HG02870 (cell line): Measurements from ENCODE around the gene MACROD2.
"Not testable (repeated sequence)": the region's sequence is repeated elsewhere in the genome, so short reads cannot be mapped to it uniquely, and the experiment has no call there.

Experiments
- ATAC-seq: cut with Tn5 transposase; IDR thresholded peaks from one replicate; pipeline ENCODE4 v1.9.1; 2021; ENCODE audit warnings: mild to moderate bottlenecking, moderate library complexity; ENCODE audit not compliant: unreplicated experiment

MACROD2 gene

DNA sequence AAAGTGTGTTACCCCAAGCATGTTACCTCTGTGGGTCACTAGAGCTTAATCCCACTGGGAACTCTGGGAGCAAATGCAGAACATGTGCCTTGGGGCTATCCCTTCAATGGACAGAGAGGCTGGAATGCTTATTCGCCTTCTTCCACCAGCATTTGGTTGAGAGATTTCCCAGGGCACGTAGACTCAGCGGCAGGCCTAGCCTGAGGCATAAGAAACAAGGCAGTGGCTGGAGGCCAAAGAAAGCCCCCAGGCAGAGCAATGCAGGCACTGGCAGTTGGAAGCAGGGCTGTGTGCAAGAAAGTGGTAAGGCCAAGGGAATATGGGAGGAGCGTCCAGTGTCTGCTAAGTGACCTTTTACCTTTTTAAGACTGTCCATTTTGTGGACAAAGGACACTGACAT, 456.1 kb downstream of the MACROD2 start:
- ATAC-seq = no peak

DNA sequence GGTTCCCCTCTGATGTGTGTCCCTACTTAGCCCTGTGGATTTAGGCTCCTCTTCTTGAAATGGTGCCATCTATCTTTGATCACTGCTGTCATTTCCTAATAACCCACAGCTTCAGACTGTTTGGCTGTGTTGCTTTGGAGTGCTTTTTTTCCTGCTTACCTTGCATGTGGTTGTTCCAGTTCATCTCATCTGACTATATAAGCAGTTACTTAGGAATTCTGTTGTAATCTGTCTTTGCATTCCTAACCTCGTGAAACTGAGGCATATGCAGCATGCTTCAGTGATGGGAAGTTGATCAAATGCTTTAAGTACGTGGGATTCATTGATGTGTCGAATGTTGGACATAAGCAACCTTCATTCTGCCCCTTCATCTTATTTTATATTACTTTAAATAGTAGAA, 457.9 kb downstream of the MACROD2 start:
- no peak for ATAC-seq

- no peak for ATAC-seq
These were observed 459.0 kb downstream of the MACROD2 start for GRCh38 chr20:14454296-14454695.

GRCh38 chr20:14467104-14467827, 471.9 kb downstream of the MACROD2 start:
- not testable (repeated sequence) for ATAC-seq

GRCh38 chr20:14470231-14470899, 475.0 kb downstream of the MACROD2 start:
- no peak for ATAC-seq

GRCh38 chr20:14470977-14471661, 475.8 kb downstream of the MACROD2 start:
- no peak for ATAC-seq

- ATAC-seq = no peak
These were observed 481.8 kb downstream of the MACROD2 start for GRCh38 chr20:14477125-14477524.

GRCh38 chr20:14478126-14478525, 482.8 kb downstream of the MACROD2 start:
- no peak for ATAC-seq

DNA sequence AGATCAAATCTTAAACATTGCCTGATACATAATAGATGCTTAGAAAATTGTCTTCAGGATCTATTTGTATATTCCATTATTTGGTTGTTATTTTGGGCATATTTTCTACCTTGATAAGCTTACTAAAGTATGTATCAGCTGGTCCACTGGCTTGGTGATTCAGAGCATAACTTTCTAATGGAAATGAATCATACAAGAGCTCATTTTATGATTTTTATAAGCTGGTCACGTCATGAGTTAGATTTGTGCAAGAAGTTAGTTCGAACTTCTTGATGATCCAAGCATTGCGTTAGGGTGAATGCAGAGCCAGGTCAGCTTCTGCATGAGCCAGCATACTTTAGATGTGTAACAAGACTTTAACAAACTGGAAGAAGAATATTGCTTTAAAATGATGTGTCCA, 486.5 kb downstream of the MACROD2 start:
- no peak for ATAC-seq

GRCh38 chr20:14488212-14488611, 492.9 kb downstream of the MACROD2 start:
- ATAC-seq = no peak

- ATAC-seq = no peak
These were observed 493.6 kb downstream of the MACROD2 start for GRCh38 chr20:14488756-14489479.

GRCh38 chr20:14489544-14489943, 494.2 kb downstream of the MACROD2 start:
- ATAC-seq = no peak

DNA sequence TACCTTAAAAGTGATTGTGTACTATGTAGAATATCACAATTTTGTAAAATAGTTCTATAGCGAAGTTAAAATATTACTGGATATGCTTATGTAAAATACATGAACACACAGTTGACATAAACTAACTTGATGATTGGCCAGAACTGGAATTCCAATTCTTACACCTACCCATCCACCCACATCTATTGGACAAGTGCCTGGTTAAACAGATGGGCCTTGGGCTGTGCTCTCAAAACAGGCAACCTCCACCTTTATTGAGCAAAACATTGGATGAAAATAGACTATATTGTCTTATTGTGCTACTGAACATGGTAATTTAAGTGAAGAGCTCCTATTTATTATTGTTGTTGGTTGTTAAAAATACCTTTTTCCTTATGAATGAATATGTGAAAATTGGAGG, 496.1 kb downstream of the MACROD2 start:
- no peak for ATAC-seq

DNA sequence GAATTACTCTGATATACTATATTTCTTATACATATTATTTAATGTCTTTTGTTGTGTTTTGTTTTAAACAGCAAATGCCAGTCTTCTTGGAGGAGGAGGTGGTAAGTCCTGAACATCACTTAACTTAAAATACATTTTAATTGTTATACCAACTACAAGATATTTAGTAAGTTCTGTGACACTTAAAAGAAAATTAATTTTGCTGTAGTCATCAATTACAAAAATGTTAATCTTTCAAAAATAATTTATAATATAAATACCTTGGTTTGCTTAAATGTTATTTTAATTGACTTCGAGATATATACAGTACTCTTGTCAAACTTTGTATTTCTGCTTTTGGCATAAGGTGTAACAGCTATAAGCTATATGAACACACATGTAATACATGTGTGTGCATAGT, 498.1 kb downstream of the MACROD2 start:
- ATAC-seq = no peak

GRCh38 chr20:14494355-14494754, 499.0 kb downstream of the MACROD2 start:
- ATAC-seq = no peak

- ATAC-seq = no peak
These were observed 499.8 kb downstream of the MACROD2 start for GRCh38 chr20:14495066-14495465.

DNA sequence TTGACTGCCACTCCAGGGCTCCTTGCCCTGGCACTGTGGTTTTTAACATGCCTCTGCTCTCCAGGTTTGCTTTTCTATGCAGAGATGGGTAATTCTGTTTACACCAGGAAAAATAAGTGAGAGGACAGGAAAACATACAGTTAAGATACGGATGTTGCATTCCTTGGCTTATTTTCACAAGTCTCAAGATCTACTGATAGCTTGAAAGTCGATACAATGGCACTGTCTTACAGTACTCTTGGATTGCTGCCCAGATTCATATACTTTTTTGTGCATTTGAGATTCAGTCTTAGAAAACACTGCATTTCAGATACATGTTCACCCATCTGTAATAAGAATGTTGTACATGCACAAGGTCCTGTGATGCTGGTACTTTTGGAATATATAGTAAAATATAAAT, 501.7 kb downstream of the MACROD2 start:
- no peak for ATAC-seq

- no peak for ATAC-seq
These were observed 503.5 kb downstream of the MACROD2 start for GRCh38 chr20:14498772-14499171.

GRCh38 chr20:14505476-14505875, 510.2 kb downstream of the MACROD2 start:
- no peak for ATAC-seq

DNA sequence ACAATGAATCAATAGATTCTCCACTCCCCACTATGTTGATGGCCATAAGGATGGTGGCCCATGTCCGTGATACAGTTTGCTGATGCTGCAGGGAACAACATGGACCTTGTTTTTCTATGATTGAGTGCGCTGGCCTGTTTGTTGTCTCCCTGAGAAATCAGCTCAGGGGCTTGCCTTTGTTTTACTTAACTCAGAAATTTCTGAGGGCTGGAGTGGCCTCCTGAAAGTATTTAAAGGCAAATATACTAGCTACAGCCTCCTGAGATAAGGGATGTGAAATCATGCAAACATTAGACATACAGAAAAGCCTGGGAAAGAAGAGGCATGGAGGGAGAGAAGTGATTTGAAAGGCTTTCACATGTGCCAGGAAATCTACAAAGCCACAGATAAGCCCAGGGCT, 512.4 kb downstream of the MACROD2 start:
- ATAC-seq = no peak

DNA sequence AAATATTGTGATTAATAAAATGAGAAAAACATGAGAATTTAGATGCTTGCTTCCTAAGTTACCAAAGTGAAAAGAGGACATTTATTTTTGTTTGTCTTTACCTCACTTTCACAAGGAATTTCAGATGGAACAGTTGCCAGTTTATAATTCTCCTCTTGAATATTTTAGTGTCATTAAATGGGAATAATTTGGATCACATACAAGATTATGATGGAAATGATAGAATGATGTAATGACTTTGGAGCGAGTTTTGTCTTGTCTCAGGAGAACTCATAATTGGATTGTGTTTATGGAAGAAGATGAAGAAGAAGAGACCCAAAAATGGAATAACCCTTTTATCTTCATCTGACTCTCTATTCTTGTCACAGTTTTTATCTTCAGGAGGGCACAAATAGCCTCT, 515.0 kb downstream of the MACROD2 start:
- no peak for ATAC-seq
